ENCODE results near the gene DPF3.

DPF3 gene

GRCh38 chr14:72830786-72831594 lies 62.9 kb downstream of the DPF3 start:
- no peak for DNase-seq

GRCh38 chr14:72830356-72830755 lies 63.5 kb downstream of the DPF3 start:
- DNase-seq = no peak

DNA sequence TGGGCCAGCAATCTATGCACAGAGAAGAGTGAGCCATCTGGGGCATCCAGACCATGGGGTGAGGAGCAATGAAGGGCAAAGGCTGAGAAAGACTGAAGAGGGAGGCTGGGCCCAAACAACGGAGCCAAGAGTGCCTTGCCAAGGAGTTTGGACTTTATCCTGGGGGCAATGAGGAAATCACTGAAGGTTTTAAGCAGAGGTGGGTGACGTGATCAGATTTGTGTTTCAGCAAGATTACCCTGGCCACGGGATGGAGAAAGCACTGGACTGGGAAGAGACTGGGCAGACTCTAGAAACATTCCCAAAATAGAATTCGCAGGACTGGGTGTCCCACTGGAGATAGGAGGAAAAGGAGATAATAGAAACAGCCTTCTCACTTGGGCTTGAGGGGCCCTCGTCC lies 65.3 kb downstream of the DPF3 start:
- no peak for DNase-seq

GRCh38 chr14:72826039-72826438 lies 67.9 kb downstream of the DPF3 start:
- no peak for DNase-seq

DNA sequence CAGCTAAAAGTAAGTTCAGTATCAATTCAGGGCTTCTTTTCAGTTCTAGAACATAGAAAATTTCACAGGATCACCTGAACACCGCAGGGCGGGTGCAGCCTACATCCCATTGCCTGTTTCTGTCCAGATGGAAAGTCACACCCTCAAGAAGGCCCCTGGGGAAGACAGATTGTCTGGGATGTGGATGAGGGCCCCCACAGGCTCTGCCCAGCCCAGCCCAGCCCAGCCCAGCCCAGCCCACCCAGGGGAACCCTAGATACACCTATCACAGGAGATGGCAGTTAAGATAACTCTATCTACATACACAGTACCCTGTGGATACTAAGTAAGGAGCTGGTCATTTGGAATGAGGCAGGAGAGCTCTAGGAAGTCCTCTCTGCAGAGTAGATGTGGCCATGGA lies 68.4 kb downstream of the DPF3 start:
- DNase-seq = no peak

DNA sequence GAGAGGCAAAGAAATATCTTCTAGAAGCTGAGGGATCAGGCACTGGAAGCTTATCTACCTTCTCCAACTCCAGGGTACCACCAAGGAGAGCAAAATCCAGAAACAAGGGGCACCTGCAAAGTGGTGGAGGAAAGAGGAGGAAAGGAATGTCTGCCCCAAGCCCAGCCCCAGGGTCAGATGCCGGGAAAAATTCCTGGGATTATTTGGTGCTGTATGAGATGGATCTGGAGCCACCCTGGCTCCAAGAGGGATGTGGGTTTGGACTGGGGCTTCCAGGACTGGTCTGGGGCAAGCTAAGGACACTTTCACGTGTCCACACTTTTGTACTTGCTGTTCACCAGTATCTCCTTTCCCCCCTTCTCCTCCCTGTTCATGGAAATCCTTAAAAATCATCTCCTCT lies 69.8 kb downstream of the DPF3 start:
- no peak for DNase-seq

DNA sequence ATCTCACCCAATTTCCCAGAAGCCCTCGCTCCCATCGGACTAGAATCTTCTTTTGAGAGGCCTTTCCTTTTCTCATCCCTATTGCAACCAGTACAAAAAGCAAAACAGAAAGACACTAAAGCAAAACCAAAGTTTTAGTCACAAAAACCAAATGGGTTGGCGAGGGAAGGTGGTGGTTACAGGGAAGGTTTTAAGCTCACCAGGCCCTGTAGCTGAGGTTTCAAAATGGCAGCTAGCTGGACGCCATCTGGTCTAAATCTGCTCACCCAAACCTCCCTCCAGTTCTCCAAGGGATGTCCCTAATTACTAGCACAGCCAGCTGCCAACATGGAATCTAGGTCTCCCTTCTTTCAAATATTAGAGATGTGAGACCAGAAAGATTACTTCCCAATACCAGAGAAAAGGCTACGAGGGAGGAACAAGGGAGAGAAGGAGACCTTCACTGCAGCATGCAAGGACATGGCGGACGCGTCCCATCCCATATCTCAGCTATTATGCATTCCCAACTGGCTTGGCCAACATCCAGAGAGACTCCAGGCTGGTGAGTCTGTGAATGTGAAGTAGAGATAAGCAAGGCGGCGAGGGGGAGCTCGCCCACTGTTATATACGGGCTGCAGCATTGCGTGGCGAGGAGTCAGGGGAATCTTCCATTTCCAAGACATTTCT lies 70.8 kb downstream of the DPF3 start:
- DNase-seq = no peak

GRCh38 chr14:72818998-72819397 lies 74.9 kb downstream of the DPF3 start:
- DNase-seq = no peak

- DNase-seq = no peak
Observed at GRCh38 chr14:72816287-72816686, 77.6 kb downstream of the DPF3 start.

DNA sequence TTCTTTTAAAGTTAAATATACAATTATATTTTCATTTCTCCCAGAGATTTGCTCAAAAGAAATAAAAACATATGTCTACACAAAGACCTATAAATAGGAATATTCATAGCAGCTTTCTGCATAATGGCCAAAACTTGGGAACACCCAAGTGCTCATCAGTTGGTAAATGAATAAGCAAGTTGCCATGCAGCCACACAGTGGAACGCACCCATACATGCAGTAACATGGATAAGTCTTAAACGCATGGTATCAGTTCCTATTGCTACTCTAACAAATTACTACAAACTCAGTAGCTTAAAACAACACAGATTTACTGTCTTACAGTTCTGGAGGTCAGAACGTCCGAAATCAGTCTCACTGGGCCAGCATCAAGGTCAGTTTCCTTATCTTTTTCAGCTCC lies 78.5 kb downstream of the DPF3 start:
- DNase-seq = no peak

- DNase-seq = no peak
Observed at GRCh38 chr14:72812292-72812851, 81.5 kb downstream of the DPF3 start.

DNA sequence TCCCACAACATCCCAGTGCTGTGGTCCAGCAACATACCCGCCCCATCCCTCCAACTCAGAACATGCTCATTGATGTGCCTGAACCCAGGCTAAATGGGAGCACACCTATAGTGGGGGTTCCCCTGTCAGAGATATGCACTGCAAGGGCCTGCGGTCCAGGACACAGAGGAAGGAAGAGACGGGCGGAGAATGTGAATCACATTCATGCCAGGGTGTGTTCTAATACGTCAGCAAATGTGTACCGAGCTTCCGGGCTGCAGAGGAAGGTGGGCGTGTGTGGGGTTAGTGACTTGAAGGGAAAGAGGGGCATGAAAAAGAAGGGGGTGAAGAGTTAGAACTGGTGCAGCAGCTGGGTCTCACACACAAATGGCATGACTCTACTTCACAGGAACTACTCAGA lies 83.7 kb downstream of the DPF3 start:
- no peak for DNase-seq

DNA sequence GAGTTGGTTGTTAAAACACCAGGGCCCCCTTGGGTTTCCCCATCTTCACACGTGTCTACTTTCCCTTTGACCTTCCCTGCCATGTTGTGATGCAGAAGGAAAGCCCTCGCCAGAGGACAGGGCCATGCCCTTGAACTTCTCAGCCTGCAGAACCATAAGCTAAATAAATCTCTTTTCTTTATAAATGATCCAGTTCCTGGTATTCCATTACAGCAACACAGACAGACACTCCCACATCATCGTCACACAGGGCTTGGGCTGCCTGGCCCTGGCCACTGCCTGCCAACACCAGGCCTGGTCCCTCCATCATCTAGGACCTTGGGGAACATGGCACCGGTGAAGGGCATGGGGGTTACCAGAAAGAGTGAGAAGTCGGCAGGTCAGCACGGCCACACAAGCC lies 84.8 kb downstream of the DPF3 start:
- no peak for DNase-seq

DNA sequence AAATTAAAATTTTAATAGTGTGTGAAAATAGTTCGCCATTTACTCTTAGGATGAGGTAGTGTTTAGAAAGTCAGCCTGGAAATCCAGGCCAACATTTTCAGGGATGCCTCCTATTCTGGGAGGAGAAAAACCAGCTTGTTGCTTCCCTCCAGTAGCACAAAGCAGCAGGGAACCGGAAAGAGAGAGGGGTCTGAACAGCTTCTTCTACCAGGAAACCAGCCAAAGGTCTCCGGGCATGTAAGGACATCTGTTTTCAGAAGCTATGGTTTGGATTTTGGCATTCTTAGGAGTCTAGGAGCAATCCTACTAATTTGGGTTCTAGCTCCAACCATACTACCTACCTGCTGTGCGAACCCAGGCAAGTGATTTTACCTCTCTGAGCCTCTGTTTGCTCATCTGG lies 85.3 kb downstream of the DPF3 start:
- DNase-seq = no peak

DNA sequence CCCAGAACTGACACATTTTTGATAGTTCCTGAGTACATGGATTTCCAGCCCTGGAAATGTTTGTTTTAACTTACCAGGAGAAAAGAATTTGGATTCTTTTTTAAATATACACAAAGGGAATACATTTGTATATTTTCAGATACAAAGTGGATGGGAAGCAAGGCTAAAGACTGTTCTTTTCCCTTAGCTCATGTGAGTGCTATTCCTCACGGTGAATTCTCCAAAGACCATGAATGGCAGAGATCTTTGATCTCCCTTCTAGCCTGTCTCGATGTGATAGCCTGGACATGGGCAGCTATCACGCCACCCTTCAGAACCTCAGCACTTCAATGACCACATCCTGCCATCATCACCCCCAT lies 91.3 kb downstream of the DPF3 start:
- no peak for DNase-seq

GRCh38 chr14:72801836-72802587 lies 91.9 kb downstream of the DPF3 start:
- no peak for DNase-seq

GRCh38 chr14:72801381-72801812 lies 92.5 kb downstream of the DPF3 start:
- no peak for DNase-seq

GRCh38 chr14:72800848-72801370 lies 93.0 kb downstream of the DPF3 start:
- no peak for DNase-seq

- DNase-seq = no peak
Observed at GRCh38 chr14:72800296-72800695, 93.6 kb downstream of the DPF3 start.

DNA sequence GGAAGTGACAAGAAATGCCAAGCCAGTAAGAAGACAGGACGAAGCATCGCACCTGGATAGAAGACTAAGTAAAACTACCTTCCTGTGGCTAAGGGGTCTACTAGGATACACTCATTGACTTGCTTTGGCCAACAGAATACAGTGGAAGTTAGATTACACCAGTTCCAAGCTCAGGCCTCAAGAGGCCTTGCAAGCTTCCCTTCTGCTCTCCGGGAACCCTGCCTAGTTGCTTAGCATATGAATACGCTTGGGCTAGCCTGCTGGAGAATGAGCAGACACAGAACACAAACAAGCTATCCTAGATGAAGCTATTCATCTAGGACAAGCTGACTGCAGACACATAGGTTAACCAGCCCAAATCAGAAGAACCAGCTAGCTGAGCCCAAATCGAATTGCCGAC lies 97.0 kb downstream of the DPF3 start:
- DNase-seq = no peak

DNA sequence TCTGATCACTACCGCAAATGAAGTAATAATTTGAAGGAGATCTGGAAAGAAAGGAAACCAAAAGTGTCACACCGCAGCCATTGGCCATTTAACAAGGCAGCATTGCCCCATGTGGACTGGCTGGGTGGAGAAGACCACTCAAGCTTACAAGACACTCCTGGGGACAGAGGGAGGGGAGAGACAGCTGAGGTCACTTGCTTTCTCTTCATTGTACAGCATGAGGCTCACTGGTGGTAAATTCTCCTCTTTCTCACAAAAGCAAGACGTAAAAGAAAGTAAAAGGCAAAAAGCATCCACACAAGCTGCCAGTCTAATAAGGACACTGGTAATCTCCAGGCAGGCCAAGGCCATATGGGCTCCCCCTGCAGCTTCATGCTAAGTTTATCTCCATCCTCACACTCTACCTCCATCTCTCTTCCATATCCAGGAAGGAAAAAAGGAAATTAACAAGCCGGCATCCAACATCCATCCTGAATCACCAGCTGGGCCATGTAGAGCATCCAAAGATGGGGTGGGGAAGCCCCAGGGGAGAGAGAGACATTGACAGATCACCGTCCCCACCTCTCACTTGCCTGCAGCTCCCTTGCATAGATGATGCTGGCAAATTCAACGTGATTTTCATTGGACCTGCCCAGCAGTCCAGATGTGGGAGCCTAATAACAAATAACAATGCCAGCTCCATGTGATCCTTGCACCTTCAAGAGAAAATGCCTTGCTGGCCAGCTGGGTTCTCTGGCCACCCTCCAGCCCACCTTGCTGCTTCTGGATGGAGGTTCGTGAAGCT lies 100.6 kb downstream of the DPF3 start:
- no peak for DNase-seq

DNA sequence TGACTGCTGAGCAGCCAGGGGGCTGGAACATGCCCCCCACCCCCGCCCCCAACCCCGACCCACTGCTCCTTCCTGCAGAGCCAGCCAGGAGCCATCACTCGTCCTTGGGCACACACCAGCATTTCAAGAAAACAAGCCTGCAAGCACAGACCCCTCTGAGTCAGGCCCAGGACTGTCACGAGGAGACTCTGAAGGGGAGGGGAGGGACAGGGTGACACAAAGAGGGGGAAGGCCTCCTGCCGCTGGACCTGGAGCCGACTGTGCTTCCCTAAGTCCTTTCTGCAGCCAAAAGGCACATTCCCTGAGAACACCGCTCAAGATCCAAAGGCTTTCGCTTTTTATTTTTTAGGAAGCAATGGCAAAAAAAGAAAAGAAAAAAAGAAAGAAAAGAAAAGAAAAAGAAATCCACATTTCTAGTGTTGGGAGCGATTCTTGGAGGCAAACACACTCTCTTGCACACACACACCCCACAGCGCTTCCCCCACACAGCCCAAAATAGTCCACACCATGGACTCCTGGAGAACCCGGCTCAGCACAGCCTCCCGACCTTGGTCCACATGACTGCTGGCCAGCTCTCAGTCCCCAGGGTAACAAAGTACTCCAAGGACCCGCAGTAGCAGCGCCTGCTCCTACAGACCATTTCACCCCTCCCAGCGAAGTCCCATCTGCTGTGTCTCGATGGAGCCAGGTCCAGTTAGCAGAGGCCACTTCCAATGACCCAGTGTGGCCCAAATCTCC lies 101.7 kb downstream of the DPF3 start:
- no peak for DNase-seq
